ENCODE results near the gene ABCA5.

The ABCA5 gene

GRCh38 chr17:69269131-69269998, 57.6 kb downstream of the ABCA5 start:
- no peak for DNase-seq (ENCODE audit: low spot score)
- TF ChIP-seq, protein P1, sequence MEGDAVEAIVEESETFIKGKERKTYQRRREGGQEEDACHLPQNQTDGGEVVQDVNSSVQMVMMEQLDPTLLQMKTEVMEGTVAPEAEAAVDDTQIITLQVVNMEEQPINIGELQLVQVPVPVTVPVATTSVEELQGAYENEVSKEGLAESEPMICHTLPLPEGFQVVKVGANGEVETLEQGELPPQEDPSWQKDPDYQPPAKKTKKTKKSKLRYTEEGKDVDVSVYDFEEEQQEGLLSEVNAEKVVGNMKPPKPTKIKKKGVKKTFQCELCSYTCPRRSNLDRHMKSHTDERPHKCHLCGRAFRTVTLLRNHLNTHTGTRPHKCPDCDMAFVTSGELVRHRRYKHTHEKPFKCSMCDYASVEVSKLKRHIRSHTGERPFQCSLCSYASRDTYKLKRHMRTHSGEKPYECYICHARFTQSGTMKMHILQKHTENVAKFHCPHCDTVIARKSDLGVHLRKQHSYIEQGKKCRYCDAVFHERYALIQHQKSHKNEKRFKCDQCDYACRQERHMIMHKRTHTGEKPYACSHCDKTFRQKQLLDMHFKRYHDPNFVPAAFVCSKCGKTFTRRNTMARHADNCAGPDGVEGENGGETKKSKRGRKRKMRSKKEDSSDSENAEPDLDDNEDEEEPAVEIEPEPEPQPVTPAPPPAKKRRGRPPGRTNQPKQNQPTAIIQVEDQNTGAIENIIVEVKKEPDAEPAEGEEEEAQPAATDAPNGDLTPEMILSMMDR (IDR thresholded peaks at IDR 0.05; ENCODE audit: borderline replicate concordance, control extremely low read depth, extremely low read depth, insufficient read depth, missing control alignments) = no peak
- in situ Hi-C loops (cut with MboI; ENCODE audit: low sequenced_read_pairs, unreplicated experiment) = no loop called here

GRCh38 chr17:69268543-69269014, 58.4 kb downstream of the ABCA5 start:
- no peak for DNase-seq (ENCODE audit: low spot score)
- TF ChIP-seq, protein P1 (IDR thresholded peaks at IDR 0.05; ENCODE audit: borderline replicate concordance, control extremely low read depth, extremely low read depth, insufficient read depth, missing control alignments) = no peak
- in situ Hi-C loops (cut with MboI; ENCODE audit: low sequenced_read_pairs, unreplicated experiment) = no loop called here

DNA sequence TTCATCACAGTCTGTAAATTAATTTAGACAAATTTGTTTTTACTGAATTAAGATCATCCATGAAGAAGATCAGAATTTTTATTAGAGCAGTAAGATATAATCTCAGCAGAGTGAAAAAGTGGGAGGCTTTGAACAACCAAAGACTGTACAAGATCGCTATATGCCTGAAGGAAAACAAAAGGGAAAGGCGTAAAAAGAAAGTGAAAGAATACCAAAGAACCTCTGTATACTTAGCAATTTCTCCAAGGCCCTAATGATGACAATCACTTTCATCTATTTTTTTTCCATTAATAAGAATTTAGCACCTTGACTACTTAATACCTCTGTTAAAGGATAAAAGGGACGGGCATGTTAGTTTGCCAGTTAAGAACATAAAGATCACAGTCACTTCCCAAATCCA, 59.7 kb downstream of the ABCA5 start:
- TF ChIP-seq, protein P1 (IDR thresholded peaks at IDR 0.05; ENCODE audit: borderline replicate concordance, control extremely low read depth, extremely low read depth, insufficient read depth, missing control alignments) = no peak
- in situ Hi-C loops (cut with MboI; ENCODE audit: low sequenced_read_pairs, unreplicated experiment) = no loop called here
- no peak for DNase-seq (ENCODE audit: low spot score)

- in situ Hi-C loops (cut with MboI; ENCODE audit: low sequenced_read_pairs, unreplicated experiment) = no loop called here
- DNase-seq (ENCODE audit: low spot score) = no peak
- TF ChIP-seq, protein P1 (IDR thresholded peaks at IDR 0.05; ENCODE audit: borderline replicate concordance, control extremely low read depth, extremely low read depth, insufficient read depth, missing control alignments) = no peak
Observed at GRCh38 chr17:69265873-69266272, 61.1 kb downstream of the ABCA5 start.

GRCh38 chr17:69254187-69254586, 72.7 kb downstream of the ABCA5 start:
- in situ Hi-C loops (cut with MboI; ENCODE audit: low sequenced_read_pairs, unreplicated experiment) = no loop called here
- DNase-seq (ENCODE audit: low spot score) = no peak
- TF ChIP-seq, protein P1 (IDR thresholded peaks at IDR 0.05; ENCODE audit: borderline replicate concordance, control extremely low read depth, extremely low read depth, insufficient read depth, missing control alignments) = no peak

DNA sequence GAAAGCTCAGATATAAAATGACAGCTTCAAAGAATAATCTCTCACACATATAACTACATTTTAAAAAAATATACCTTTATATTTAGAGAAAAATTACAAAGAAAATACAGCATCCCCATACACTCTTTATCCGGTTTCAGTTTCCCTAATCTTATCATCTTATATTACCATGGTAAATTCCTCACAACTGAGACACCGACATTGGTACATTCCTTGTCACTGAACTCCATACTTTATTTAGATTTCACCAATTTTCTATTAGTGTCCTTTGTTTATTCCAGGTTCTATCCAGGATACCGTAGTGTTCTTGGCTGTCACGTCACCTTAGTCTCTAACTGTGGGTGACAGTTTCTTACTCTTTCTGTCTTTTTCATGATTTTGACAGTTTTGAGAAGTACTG, 76.3 kb downstream of the ABCA5 start:
- no peak for DNase-seq (ENCODE audit: low spot score)
- in situ Hi-C loops (cut with MboI; ENCODE audit: low sequenced_read_pairs, unreplicated experiment) = no loop called here
- TF ChIP-seq, protein P1 (IDR thresholded peaks at IDR 0.05; ENCODE audit: borderline replicate concordance, control extremely low read depth, extremely low read depth, insufficient read depth, missing control alignments) = no peak

Data from GM13976 (cell line).